ENCODE results near the gene PDIK1L.

DNA sequence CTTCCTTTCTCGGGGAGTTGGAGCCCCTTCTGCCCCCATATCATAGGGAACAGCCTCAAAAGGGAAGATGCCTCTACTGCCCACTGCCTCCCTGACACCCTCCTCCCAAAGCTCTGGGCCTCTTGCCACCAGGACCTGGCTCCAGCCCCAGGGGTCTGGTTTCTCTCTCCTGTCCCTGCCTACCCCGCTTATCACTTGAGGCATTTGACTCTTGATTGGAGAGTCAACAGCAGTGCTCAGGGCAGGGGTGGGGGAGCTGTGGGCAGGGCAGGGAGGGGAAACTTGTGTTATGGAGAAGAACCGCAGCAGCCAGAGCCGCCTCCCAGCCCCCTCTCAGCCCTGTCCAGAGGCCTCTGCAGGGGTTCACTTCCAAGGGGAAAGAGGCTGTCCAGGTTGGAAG lies 44.8 kb upstream of the PDIK1L start:
- no peak for TF ChIP-seq EZH2phosphoT487 (IDR thresholded peaks at IDR 0.05; ENCODE audit: borderline replicate concordance, low read depth, low read length)
- TF ChIP-seq, protein P1, sequence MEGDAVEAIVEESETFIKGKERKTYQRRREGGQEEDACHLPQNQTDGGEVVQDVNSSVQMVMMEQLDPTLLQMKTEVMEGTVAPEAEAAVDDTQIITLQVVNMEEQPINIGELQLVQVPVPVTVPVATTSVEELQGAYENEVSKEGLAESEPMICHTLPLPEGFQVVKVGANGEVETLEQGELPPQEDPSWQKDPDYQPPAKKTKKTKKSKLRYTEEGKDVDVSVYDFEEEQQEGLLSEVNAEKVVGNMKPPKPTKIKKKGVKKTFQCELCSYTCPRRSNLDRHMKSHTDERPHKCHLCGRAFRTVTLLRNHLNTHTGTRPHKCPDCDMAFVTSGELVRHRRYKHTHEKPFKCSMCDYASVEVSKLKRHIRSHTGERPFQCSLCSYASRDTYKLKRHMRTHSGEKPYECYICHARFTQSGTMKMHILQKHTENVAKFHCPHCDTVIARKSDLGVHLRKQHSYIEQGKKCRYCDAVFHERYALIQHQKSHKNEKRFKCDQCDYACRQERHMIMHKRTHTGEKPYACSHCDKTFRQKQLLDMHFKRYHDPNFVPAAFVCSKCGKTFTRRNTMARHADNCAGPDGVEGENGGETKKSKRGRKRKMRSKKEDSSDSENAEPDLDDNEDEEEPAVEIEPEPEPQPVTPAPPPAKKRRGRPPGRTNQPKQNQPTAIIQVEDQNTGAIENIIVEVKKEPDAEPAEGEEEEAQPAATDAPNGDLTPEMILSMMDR (conservative IDR thresholded peaks at IDR 0.05; ENCODE audit: low read length), result no peak

Data from OCI-LY7 (cell line).